ENCODE measurements around the gene DPH1.
"Not testable (repeated sequence)": the region's sequence is repeated elsewhere in the genome, so short reads cannot be mapped to it uniquely, and the experiment has no call there.

The DPH1 gene

DNA sequence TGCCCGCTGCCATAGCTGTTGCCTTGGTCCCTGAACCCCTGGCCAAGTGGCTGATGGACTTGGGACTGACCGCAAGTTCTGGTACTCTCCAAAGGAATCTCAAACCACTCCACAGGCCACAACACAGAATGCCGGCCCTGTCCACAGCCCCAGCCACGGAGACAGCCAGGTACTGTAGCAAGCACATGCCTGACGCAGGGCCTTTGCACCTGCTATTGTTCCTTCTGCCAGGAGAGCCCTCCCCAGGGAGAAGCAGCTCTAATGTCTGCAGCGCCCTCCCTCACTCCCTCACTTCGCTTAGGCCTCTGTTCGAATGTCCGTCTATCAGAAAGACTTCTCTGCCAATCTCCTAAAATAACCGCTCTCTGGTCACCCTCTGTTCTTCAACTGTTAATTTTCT, 20.2 kb upstream of the DPH1 start:
- DNase-seq: no peak

DNA sequence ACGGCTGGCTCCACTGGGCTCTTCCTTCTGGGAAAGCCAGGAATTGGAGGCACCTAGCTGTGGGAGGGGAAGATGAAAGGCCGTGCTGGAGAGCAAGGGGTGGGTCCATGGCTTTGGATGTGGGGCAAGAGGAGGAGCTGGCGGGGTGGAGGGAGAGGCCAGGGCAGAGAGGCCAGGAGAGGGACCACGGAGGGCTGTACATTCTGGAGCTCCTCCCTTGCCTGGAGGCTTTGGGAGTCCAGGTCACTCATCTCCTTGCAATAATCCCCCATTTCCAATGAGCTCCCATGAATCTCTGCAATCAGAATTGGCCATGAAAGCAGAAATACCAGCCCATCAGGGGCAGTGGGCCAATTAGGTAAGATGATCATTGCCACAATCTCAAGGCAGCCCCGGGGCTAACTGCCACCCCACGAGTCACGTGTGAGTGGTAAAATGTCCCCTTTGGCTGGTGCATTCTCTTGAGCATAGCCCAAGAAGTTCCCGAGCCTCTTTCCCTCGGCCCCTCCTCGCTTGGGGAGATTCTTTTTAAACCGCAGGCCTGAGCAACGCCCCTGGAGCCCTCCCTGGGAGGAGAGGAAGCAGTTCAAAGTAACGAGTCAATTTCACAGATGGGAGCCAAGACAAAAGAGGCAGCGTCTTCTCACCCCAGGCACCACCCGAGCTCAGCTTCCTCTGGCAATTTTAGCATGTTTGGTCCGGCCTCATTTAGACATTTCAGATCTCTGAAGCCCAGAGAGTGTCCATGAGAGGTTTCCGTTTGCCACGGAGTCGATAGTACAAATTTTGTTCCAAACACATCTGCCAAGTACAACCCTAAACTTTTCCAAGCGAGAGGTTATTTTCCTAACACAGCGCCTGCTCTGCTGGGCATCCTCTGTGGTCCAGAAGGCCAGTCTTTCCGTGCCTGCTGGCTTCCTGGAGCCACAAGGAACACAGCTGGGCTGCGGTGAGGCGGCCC, 18.3 kb upstream of the DPH1 start:
- DNase-seq: no peak

DNA sequence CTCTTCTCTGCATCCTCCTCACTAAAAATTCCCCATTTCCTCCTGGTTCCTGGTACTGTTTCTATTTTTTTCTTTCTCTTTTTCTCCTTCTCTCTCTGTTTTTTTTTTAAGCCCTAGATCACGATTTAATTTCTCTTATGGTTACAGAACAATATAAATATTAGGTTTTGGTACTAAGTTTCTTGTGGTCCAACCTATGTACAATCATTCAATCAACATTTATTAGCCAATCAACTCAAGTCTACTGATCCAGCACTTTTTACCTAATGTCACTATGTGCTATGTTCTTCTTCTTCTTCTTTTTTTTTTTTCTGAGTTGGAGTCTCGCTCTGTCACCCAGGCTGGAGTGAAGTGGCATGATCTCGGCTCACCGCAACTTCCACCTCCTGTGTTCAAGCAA, 17.5 kb upstream of the DPH1 start:
- no peak for DNase-seq

DNA sequence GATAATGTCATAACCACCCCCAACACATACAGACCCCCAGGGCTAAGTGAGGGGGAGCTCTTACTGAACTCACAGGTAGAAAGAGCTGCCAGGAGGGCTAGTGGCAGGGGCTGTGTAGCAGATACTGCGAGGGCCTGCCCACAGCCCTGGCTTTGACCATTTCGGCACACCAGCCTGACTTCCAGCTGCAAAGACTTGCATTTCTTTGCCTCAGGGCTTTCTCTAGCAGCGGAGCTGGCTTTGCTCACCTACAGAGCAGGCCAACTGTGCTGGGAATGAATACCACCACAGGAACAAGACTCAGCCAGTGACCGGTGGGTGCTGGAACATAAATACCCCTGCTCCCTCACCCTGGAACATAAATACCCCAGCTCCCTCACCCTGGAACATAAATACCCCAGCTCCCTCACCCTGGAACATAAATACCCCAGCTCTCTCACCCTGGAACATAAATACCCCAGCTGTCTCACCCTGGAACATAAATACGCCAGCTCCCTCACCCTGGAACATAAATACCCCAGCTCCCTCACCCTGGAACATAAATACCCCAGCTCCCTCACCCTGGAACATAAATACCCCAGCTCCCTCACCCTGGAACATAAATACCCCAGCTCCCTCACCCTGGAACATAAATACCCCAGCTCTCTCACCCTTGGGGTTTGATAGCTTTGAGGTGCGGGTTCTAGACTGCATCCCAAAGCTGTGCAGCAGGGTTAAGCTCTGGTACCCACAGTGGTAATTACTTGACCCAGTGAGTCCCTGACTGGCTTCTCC, 16.5 kb upstream of the DPH1 start:
- not testable (repeated sequence) for DNase-seq

DNA sequence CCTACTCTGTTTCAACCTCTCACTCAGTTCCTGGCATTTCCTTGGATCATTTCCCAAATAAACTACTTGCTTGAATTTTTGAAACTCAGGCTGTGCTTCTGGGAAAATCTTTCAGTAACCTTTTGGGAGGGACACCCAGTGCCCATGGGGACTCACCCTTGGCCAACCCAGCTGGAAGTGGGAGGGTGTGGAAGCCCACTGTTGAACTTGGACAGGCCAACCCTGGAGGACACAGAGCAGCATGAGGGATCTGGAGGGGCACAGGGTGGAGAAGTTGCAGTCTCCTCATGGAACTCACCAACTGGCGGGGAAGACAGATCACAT, 16.0 kb upstream of the DPH1 start:
- no peak for DNase-seq

DNA sequence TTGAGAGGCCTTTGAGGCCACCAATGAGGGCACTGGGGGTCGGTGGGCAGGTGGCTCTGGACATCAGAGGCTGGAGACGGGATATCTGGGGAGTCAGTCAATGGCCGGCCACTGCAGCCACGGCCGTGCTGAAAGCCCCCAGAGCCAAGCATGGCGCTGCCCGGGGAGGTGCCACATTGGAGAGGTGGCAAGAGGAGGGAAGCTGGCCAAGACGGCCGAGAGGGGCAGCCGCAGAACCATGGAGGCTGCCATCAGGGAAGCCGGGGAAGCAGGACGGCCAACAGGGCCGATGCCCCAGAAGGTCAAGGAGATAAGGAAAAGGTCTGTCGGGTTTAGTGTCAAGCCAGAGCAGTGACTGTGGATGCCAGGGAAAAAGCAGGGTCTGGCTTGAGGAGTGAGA, 14.6 kb upstream of the DPH1 start:
- DNase-seq: no peak

DNA sequence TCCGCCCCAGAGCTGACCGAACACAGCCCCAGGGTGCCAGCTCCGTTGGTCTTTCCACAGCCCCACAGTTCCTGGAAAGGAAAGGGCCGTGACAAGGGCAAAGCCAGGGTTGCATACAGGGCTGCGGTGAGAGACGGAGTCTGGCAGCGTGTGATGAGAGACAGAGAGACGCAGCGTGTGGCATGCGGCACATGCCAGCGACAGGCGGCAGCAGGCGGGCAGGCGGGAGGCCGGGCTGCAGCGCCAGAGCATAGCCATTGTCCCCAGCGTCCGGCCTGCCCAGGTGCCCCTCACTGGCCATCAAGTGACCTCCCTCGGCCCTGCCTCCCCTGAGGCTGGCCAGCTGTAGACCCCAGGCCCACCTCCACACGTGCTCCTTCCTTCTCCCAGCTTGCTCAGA, 13.5 kb upstream of the DPH1 start:
- no peak for DNase-seq

DNA sequence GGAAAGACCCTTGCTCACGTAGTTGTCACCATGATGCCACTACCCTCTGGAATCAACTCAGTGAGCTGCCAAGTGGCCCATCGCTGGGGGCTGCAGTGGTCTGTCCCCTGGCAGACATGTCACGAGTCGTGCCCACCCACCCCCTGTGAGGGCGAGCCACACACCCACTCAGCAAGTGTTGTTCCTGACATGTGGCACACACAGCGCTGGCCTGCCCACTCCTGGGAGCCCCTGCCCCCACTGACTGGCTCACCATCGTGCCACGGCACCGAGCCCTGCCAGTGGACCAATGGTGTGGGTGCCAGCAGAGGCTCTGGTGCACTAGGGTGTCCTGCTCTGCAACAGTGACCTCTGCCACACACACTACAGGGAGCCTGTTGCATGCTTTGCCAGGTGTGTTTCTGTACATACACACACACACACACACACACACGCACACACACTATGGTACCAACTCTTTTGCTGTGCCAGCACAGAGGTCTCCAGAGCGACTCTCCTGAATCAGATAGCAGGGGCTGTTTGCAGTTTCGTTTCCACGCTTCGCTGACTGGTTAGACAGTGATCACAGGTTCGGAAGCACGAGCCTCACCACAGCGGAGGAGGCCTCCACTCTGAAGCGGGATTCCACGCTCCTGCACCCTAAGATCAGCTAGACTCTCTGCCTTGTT, 12.5 kb upstream of the DPH1 start:
- DNase-seq: no peak

DNA sequence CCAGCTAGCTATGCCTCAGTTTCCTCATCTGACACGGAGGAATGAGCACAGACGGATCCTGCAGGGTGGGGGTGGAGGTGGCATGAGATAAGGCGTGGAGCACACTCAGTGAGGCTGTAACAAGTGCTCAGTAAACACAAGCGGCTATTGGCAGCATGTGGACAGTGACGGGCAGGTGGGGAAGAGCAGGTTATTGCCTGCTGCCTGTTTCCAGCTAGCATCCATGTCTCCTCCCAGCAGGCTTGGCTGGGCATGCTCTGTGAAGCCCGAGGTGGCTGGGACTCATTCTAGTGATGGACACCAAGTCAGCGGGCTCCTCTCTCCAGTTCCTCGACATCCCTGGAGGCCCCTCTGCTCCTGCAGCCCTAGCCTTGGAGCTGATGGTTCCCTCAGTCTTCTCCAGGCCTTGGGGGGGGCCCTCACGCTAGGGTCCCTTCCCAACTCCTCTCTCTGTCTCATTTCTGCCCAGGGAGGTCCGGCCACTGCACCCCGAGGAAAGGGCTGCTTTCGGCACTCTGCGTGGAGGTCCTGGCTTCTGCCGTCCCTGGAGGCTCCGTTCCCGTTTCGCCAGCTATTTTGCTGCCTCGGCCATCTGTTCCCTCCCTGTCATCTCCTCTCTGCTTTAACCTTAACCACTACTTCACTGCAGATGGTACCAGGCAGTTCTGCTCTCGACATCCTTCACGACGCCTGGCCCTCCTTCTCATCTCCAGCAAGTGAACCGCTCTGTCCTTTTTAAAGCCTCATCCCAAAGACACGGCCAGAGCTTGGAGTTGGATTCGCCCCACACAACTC, 11.0 kb upstream of the DPH1 start:
- DNase-seq: no peak

DNA sequence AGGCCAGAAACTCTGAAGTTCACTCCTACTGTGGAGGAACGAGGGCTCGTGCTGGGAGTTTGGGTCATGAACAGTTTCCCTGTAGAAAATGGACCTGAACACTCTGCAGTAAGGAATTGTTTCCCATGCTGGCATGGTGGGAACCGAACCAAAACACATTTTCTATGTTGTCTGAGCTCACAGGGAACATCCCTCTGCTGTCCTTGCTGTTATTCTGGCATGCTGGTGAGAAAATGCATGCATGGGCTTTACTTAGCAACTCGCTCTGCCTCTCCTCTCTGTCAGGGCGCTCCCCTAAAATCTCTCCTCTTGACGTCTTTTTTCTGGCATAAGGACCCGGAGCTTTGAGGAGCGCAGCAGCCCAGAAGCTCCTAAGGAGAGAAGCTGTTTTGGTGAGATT, 10.2 kb upstream of the DPH1 start:
- no peak for DNase-seq

DNA sequence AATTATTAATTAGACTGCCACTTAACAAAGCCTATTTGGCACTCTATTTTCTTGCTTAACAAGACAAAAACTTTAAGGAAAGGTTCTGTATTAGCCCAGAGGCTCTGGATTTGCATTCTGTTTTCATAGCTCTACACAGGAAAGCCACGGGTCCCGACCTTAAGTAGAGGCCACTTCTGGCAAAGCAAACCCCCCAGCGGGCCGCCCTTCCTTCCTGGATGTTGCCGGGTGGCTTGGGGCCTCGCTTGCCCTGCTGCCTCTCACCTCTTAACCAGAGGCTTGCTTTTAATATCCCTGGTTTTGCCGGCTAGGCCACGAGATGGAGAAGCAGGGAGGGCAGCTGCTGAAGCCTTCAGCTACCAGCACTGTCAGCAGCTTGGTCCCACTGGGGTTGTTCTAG, 9.2 kb upstream of the DPH1 start:
- DNase-seq: no peak

DNA sequence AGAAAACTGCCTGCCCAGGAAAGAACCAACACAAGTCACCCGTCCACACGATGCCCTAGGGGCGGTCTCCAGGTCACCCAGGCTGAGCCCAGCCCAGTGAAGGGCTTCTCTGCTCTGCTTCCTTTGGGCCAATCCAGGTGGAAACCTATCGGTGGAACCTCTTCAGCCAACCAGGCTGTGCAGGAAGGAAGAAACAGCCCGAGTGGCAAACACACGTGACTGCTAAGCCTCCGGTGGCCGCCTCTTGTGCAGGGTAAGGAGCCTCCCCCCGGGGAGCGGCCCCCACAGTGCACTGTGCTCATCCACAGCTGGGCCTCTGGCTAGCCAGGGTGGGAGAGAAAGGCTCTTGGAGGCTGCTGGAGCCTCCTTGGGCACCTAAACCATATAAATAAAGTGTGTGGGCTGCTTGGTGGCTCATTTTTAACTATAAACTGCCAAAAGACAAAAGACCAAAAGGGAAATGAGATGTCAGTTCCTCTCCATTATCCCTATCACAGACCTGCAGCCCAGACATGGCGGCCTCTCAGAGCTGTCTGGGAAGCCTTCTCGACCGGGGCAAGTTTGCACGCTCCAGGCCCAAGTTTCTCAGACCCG, 7.2 kb upstream of the DPH1 start:
- no peak for DNase-seq

DNA sequence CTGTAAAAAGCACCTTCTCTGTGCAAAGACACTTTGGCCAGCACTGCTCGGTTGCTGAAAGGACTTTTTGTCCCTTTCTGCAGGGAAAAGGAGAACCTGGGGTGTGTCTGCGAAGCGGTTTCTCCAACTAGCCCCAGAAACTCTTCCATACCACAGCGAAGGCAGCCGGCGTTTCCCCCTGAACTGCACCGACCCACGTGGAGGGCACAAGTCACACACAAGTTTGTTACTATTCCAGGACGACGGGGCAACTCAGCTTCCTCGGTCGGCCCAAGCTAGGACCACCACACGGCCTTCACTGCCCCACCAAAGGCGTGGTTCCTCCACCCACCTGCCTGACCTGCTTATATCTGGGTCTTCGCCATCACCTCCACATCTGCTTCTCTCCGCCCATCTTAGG, 6.7 kb upstream of the DPH1 start:
- DNase-seq: no peak

DNA sequence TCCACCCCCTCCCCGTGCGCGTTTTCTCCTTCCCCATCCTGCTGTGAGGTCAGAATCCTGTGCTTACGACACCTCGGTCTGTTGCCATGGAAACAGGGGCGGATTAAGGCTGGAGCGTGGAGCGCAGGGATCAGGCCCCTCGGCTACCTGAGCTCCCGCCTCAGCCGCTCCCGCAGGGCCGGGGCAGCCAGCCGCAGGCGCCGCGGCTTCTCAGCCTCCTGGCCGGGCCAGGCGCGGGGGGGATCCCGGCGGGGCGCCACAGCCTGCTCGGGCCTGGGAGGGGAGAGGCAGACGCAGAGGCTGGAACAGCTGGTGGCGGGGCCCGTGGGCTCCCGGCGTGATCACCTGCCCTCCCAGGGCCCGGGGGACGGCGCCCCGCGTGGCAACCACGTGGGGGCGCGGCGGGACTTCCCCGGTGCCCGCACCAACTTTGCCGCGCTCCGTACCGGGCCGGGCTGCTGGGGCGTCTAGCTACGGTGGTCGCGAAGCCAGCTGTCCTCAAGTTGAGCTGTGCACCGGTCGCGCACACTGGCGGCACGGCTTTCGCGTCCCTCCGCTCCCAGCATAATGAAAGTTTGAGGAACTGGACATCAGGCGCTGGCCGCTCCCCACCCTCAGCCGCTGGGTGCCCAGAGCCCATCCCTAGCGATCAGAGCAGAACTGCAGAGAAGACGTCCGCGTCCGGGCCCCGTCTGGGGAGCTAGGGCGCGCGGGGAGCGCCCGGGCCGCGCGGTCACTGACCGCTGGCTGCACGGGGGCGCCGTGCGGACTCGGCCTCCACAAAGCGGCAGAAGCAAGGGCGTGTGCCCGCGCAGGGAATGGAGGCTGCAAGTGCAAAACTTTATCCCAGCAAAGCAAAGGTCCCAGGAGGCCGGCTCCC, 6.0 kb upstream of the DPH1 start:
- DNase-seq: no peak

DNA sequence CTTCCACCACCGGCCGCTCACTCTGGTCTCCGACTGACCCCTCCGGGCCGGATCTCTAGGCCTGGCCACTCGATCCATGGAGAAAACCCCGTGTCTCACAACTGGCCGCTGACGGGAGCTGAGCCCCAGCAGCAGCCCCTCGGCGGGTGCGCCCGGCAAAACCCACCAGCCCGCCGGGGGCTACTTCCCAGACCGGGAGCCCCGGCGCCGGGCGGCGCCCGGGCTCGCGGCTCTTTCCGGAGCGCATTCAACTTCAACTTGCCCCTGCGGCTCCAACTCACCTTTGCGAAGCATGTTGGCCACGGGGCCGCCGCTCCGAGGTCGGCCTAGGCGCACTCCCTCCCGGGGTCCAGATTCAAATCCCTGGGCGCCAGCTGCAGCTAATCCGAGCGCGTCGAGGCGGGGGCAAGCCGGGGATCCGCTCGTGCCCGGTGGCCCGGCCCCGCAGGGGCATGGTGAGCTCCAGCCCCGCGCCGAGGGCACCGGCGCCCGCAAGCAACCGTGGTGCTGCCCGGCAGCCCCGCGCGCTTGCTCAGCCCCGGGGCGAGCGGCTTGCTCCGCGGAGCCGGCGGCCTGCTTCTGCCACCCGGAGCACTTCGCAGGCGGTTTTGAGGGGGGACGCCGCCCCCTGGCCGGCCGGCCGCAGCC, 5.3 kb upstream of the DPH1 start:
- DNase-seq: no peak

DNA sequence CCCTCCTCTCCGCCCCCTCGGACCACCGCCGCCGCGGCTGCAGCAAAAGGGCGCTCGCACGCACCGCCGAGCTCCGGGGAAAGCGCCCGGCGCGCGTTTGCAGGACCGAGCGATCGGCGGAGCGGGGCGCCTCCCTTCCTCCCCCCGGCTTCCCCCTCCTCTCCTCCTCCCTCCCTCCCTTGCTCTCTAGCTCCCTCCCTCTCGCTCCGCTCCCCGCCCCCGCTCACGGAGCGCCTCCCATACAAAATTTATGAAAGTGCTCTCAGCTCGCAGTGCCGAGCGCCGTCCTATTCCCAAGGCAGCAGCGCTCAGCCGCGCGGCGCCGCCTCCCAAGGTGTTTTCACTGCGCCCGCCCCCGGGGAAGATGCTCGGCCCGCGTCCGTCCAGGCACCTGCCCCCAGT, 4.7 kb upstream of the DPH1 start, which contains the start of gene RTN4RL1:
Gene RTN4RL1, minus strand, starts transcription at position 115 of the 402 bp plus-strand sequence. CDS start 469 bp downstream, outside the sequence.
- peak; percentile 43 for DNase-seq

DNA sequence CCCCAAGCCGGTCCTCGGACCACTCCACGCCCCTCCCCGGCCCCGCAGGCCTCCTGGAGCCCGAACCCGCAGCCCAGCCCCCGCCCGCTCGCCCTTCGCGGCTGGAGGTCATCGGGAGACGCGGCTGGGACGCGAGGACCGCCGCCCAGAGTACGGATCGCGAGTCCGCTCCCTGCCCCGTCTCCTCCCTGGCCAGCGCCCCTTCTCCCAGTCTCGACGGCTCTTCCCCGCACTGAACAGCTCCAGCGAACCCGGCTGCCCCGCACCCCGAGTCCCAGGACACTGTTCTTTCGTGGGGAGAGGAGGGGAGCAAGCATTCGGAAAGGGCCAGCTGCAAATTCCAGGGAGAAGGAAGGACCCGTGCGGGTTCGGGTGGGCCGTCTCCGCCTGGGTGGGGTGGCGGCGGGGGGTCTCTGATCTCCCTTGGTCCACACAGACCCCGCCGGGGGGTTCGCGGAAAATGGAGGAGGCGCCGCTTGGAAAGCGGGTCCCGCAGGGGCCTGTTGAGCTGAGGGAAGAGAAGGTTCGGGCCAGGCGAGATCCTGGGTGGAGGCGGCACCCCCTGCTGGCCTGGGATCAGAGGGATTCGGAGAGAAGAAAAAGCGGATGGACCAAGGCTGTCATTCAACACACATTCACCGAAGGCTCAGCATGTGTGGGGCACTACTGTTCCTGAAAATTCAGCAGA, 4.2 kb upstream of the DPH1 start:
- DNase-seq: no peak

DNA sequence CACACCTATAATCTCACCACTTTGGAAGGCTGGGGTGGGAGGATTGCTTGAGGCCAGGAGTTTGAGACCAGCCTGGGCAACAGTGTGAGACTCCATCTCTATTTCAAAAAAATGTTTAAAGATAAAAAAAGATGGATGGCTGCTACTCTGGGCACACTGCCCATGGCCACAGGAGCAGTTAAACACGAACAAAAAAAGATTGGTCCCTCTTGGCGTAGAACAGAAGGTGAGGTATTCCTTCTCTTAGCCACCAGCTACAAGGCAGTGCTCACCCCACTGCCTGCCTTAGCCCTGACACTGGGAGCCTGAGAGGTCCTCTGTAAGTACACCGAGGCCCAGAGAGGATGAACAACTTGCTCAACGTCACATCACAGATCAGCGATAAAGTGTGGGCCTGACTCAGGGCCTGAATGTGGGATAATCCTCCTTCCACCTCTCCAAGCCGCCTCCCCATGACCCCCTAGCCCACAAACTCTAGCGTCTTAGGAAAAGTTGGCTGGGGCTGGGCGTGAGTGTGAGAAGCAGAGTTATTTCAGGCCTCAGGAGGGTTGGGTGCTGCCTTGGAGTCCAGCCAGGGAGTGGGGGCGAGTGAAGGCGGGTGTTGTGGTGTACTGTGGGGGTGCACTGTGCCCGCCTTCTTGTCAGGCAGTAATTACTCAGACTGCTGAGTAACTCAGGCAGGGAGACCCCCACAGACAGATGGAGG, 2.3 kb upstream of the DPH1 start:
- DNase-seq: no peak

DNA sequence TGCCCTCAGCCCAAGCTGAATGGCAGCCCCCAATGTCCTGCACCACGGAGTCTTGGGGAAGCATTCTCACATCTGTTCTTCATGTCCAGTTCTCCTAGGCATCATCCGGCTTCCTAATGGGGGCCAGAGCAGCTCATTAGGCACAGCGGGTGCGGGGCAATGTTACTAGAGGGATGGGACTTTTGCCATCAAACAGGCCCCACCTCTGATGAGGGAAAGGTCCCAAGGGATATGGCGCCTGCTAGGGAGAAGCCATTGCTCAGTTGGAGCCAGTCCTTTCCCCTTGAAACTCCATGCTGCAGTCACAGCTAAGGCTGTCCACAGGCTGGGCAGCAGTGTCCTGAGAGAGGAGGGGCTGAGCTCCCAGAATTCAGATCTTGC, 1.7 kb upstream of the DPH1 start:
- no peak for DNase-seq

DNA sequence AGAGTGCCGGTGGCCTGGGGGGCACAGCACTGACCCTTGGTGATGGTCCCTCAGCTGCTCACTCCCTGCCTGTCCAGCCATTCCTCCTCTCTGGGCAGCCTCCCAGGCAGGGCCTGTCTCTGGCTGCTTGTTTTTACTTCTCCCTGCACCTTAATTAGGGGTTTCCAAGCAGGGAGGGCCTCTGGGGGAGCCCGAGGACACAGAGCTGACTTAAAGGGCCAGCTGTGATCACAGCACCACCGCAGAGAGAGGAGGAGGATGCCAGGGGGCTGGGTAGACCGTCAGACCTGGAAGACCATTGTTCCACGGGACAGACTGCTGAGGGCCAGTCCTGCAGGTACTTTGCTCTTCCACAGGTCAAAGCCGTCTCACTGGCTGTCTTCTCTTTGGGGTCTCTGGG, 1.2 kb upstream of the DPH1 start:
- DNase-seq: no peak

All from activated CD4-positive, alpha-beta T cell treated with anti-CD3 and anti-CD28 coated beads, Interleukin-2, amount 50 U/mL, for 16 hours (primary cell).